ENCODE results near the gene TUB. TPM values are rescaled to one million over a fixed set of nuclear protein-coding genes. Genes with fewer than 3 reads are reported as not detected.

Gene TUB
- total and polyA plus RNA-seq, 2 of the 13 experiments (the other 11 are each of a cell fraction or from before 2014, with no cell fraction given): 4.3 to 5.6 TPM

DNA sequence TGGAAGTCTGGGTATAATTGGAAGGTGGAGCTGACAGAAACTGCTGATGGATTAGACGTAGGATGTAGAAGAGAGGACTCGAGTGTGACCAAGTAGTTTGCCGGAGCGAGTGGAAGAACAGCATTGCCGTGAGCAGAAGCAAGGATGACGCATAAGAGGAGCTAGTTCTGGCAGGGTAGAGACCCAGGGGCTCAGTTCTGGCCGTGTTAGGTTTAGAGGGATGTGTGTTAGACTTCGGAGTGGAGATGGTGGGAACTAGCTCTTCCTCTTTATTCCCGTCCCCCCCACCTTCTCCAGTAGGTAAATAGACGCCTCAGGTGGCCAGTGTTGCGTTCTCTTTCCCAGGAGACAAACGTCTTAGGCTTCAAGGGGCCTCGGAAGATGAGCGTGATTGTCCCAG is 19.1 kb downstream of the TUB start:
- Histone ChIP-seq H3K4me2 (ENCODE audit: low read depth, low read length) (no peak overlapping the region), H3K27ac (ENCODE audit: extremely low read length, insufficient read depth, low read length) (no peak overlapping the region), H3K9me3 (ENCODE audit: low read length) (no peaks in the 10 kb centered on the region), H3K9ac (ENCODE audit: insufficient read depth, low read depth, low read length) (no peak overlapping the region), H3K36me3 (replicated peaks in 1 of 2; ENCODE audit: control insufficient read depth in 1 of 2, insufficient read depth in 2 of 2, low read length in 2 of 2) (peaks cover 0 to 8% of the 10 kb centered on the region in 2 experiments; a peak in 3 of 5 replicates), H3K79me2 (ENCODE audit: insufficient read depth, low read length) (no peaks in the 10 kb centered on the region), H3K4me1 (ENCODE audit: insufficient read depth, low read length) (no peaks in the 10 kb centered on the region), H3K4me3 (replicated peaks in 1 of 3; ENCODE audit: insufficient read depth in 1 of 3, low read depth in 2 of 3, low read length in 3 of 3) (no peak overlapping the region), H3K27me3 (ENCODE audit: control insufficient read depth in 1 of 2, insufficient read depth in 2 of 2, low read length in 2 of 2) (no peaks in the 10 kb centered on the region), H4K20me1 (ENCODE audit: insufficient read depth, low read length) (no peaks in the 10 kb centered on the region), H2AFZ (ENCODE audit: low read length) (no peak overlapping the region)
- TF ChIP-seq ZNF572 (CRISPR knock-in tag; IDR thresholded peaks at IDR 0.05): no peak
- TF ChIP-seq, protein P1, sequence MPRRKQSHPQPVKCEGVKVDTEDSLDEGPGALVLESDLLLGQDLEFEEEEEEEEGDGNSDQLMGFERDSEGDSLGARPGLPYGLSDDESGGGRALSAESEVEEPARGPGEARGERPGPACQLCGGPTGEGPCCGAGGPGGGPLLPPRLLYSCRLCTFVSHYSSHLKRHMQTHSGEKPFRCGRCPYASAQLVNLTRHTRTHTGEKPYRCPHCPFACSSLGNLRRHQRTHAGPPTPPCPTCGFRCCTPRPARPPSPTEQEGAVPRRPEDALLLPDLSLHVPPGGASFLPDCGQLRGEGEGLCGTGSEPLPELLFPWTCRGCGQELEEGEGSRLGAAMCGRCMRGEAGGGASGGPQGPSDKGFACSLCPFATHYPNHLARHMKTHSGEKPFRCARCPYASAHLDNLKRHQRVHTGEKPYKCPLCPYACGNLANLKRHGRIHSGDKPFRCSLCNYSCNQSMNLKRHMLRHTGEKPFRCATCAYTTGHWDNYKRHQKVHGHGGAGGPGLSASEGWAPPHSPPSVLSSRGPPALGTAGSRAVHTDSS (CRISPR knock-in tag; conservative IDR thresholded peaks at IDR 0.05): no peak
- TF ChIP-seq ATM (IDR thresholded peaks at IDR 0.05; ENCODE audit: borderline replicate concordance): no peak
- TF ChIP-seq, protein P2, sequence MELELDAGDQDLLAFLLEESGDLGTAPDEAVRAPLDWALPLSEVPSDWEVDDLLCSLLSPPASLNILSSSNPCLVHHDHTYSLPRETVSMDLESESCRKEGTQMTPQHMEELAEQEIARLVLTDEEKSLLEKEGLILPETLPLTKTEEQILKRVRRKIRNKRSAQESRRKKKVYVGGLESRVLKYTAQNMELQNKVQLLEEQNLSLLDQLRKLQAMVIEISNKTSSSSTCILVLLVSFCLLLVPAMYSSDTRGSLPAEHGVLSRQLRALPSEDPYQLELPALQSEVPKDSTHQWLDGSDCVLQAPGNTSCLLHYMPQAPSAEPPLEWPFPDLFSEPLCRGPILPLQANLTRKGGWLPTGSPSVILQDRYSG (CRISPR knock-in tag; IDR thresholded peaks at IDR 0.05): no peak
- TF ChIP-seq, protein P3, sequence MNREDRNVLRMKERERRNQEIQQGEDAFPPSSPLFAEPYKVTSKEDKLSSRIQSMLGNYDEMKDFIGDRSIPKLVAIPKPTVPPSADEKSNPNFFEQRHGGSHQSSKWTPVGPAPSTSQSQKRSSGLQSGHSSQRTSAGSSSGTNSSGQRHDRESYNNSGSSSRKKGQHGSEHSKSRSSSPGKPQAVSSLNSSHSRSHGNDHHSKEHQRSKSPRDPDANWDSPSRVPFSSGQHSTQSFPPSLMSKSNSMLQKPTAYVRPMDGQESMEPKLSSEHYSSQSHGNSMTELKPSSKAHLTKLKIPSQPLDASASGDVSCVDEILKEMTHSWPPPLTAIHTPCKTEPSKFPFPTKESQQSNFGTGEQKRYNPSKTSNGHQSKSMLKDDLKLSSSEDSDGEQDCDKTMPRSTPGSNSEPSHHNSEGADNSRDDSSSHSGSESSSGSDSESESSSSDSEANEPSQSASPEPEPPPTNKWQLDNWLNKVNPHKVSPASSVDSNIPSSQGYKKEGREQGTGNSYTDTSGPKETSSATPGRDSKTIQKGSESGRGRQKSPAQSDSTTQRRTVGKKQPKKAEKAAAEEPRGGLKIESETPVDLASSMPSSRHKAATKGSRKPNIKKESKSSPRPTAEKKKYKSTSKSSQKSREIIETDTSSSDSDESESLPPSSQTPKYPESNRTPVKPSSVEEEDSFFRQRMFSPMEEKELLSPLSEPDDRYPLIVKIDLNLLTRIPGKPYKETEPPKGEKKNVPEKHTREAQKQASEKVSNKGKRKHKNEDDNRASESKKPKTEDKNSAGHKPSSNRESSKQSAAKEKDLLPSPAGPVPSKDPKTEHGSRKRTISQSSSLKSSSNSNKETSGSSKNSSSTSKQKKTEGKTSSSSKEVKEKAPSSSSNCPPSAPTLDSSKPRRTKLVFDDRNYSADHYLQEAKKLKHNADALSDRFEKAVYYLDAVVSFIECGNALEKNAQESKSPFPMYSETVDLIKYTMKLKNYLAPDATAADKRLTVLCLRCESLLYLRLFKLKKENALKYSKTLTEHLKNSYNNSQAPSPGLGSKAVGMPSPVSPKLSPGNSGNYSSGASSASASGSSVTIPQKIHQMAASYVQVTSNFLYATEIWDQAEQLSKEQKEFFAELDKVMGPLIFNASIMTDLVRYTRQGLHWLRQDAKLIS (CRISPR knock-in tag; IDR thresholded peaks at IDR 0.05): no peak
- intact Hi-C loops (cut with micrococcal nuclease; ENCODE audit: unreplicated experiment): no loop called here
- no TSS peak for BruUV-seq (replicated peaks)
- ATAC-seq (no peak), FAIRE-seq (no peak), DNase-seq (ENCODE audit: low spot score) (no peak)
- WGBS (ENCODE audit: low lambda C conversion rate): 87% methylated on average over 14 of the region's 14 CpGs
- in situ Hi-C loops (cut with HindIII; ENCODE audit: extremely low pct_ligation_motif_present, low pct_unique_long_range_greater_than_20kb): no loop called here
- ChIA-PET CTCF (ENCODE audit: low intra/inter-chr PET ratio, low total read pairs) (interaction anchor here (1.3 to 1.6 kb wide), 3 partner anchors 67 to 94 kb away, joined by 3 to 25 read pairs (median 18); no protein-coding TSS in a partner anchor), POLR2A (no interaction called here)

All from HepG2 (cell line).